Measurements from ENCODE around the gene IREB2. TPM values are rescaled to one million over a fixed set of nuclear protein-coding genes. Genes with fewer than 3 reads are reported as not detected.

The IREB2 gene
- total RNA-seq, 2 experiments from 2014 or later: 27.1 to 77.6 TPM

DNA sequence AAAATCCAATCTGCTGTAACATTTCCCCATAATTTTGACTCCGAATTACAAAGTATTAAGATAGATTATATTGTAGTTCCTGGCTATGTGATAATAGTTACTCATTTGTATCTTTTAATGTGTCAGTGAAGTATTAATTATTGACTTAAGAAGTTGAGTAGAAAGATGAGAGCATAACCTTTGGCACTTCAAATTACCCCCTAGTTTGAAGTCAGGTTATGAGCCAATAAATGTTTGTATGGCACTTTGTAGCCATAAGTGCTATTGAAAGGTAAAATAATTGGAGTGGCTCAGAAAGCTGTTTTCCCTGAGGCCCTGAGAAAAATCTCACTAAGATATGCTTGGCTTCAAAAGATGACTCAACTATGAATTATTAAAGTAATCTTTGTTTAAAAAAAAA lies 31.0 kb downstream of the IREB2 start:
- Histone ChIP-seq H3K4me2 (ENCODE audit: low read length) (no peak overlapping the region), H3K9me3 (ENCODE audit: low read length) (no peaks in the 10 kb centered on the region), H3K79me2 (ENCODE audit: insufficient read depth, low read depth, low read length) (peaks cover 7% of the 10 kb centered on the region; the same call in 1 of the 2 replicates), H4K20me1 (ENCODE audit: insufficient read depth, low read length) (no peaks in the 10 kb centered on the region), H3K4me1 (ENCODE audit: insufficient read depth, low read length, poor library complexity, severe bottlenecking) (no peaks in the 10 kb centered on the region), H3K36me3 (ENCODE audit: insufficient read depth, low read length) (peaks cover 97% of the 10 kb centered on the region), H3K4me3 (ENCODE audit: low read depth, low read length, poor library complexity, severe bottlenecking) (no peak overlapping the region), H3K9me2 (ENCODE audit: insufficient read depth, low read length) (no peaks in the 10 kb centered on the region), H2AFZ (ENCODE audit: low read length) (no peak overlapping the region), H3K27ac (ENCODE audit: low read depth, low read length, poor library complexity, severe bottlenecking) (no peak overlapping the region)
- TF ChIP-seq, protein P1, sequence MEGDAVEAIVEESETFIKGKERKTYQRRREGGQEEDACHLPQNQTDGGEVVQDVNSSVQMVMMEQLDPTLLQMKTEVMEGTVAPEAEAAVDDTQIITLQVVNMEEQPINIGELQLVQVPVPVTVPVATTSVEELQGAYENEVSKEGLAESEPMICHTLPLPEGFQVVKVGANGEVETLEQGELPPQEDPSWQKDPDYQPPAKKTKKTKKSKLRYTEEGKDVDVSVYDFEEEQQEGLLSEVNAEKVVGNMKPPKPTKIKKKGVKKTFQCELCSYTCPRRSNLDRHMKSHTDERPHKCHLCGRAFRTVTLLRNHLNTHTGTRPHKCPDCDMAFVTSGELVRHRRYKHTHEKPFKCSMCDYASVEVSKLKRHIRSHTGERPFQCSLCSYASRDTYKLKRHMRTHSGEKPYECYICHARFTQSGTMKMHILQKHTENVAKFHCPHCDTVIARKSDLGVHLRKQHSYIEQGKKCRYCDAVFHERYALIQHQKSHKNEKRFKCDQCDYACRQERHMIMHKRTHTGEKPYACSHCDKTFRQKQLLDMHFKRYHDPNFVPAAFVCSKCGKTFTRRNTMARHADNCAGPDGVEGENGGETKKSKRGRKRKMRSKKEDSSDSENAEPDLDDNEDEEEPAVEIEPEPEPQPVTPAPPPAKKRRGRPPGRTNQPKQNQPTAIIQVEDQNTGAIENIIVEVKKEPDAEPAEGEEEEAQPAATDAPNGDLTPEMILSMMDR (conservative IDR thresholded peaks at IDR 0.05; ENCODE audit: low read length): no peak
- TF ChIP-seq EZH2phosphoT487 (IDR thresholded peaks at IDR 0.05; ENCODE audit: borderline replicate concordance, low read depth, low read length): no peak
- intact Hi-C loops (cut with micrococcal nuclease; ENCODE audit: unreplicated experiment): no loop called here
- no TSS peak for BruUV-seq (replicated peaks)
- ChIA-PET CTCF (ENCODE audit: unreplicated experiment) (no interaction called here), POLR2A (interaction anchor here (0.7 kb wide), 2 partner anchors 11 to 1950 kb away, joined by 3 read pairs; no protein-coding TSS in a partner anchor)
- DNase-seq (ENCODE audit: low spot score): no peak

- TF ChIP-seq EZH2phosphoT487 (IDR thresholded peaks at IDR 0.05; ENCODE audit: borderline replicate concordance, low read depth, low read length): no peak
- TF ChIP-seq, protein P1 (conservative IDR thresholded peaks at IDR 0.05; ENCODE audit: low read length): no peak
- no peak overlapping the region for H3K4me2 ChIP-seq (ENCODE audit: low read length)
- ChIA-PET CTCF (ENCODE audit: unreplicated experiment) (no interaction called here), POLR2A (no interaction called here)
- peaks cover 88% of the 10 kb centered on the region for H3K36me3 ChIP-seq (ENCODE audit: insufficient read depth, low read length)
- H3K4me1 ChIP-seq (ENCODE audit: insufficient read depth, low read length, poor library complexity, severe bottlenecking): no peaks in the 10 kb centered on the region
- H3K9me2 ChIP-seq (ENCODE audit: insufficient read depth, low read length): no peaks in the 10 kb centered on the region
- no TSS peak for BruUV-seq (replicated peaks)
- no peaks in the 10 kb centered on the region for H3K79me2 ChIP-seq (ENCODE audit: insufficient read depth, low read depth, low read length)
- H3K9me3 ChIP-seq (ENCODE audit: low read length): no peaks in the 10 kb centered on the region
- H4K20me1 ChIP-seq (ENCODE audit: insufficient read depth, low read length): no peaks in the 10 kb centered on the region
- no peak for DNase-seq (ENCODE audit: low spot score)
- no peak overlapping the region for H2AFZ ChIP-seq (ENCODE audit: low read length)
- intact Hi-C loops (cut with micrococcal nuclease; ENCODE audit: unreplicated experiment): no loop called here
- H3K27ac ChIP-seq (ENCODE audit: low read depth, low read length, poor library complexity, severe bottlenecking): no peak overlapping the region
- H3K4me3 ChIP-seq (ENCODE audit: low read depth, low read length, poor library complexity, severe bottlenecking): no peak overlapping the region
Observed at GRCh38 chr15:78477295-78477694, 39.3 kb downstream of the IREB2 start.

DNA sequence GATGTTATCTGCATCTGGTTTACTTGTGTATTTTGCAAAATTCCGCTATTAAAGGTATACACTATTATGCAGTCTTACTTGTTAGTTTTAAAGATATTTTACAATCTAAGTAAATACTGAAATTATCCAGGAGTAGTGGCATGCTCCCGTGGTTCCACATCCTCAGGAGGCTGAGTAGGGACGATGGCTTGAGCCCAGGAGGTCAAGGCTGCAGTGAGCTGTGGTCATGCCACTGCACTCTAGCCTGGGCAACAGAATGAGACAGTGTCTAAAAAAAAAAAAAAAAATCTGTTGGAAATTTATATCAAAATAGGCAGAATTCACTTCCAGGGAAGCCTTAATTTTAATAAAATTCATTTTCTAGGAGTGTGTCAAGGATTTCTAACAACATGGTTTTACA lies 41.6 kb downstream of the IREB2 start:
- Histone ChIP-seq H3K4me2 (ENCODE audit: low read length) (no peak overlapping the region), H3K4me3 (ENCODE audit: low read depth, low read length, poor library complexity, severe bottlenecking) (no peak overlapping the region), H2AFZ (ENCODE audit: low read length) (no peak overlapping the region), H3K79me2 (ENCODE audit: insufficient read depth, low read depth, low read length) (no peaks in the 10 kb centered on the region), H3K27ac (ENCODE audit: low read depth, low read length, poor library complexity, severe bottlenecking) (no peak overlapping the region), H3K9me3 (ENCODE audit: low read length) (no peaks in the 10 kb centered on the region), H3K36me3 (ENCODE audit: insufficient read depth, low read length) (peaks cover 87% of the 10 kb centered on the region), H3K9me2 (ENCODE audit: insufficient read depth, low read length) (no peaks in the 10 kb centered on the region), H4K20me1 (ENCODE audit: insufficient read depth, low read length) (no peaks in the 10 kb centered on the region), H3K4me1 (ENCODE audit: insufficient read depth, low read length, poor library complexity, severe bottlenecking) (no peaks in the 10 kb centered on the region)
- TF ChIP-seq, protein P1 (conservative IDR thresholded peaks at IDR 0.05; ENCODE audit: low read length): no peak
- TF ChIP-seq EZH2phosphoT487 (IDR thresholded peaks at IDR 0.05; ENCODE audit: borderline replicate concordance, low read depth, low read length): no peak
- BruUV-seq (replicated peaks): no TSS peak
- intact Hi-C loops (cut with micrococcal nuclease; ENCODE audit: unreplicated experiment): no loop called here
- no peak for DNase-seq (ENCODE audit: low spot score)
- POLR2A ChIA-PET: no interaction called here
- CTCF ChIA-PET (ENCODE audit: unreplicated experiment): no interaction called here

Measured in OCI-LY7 (cell line).